Skeletal muscle tissue (tissue), 4 donors: ENCODE results near the gene COQ5. TPM values are rescaled to one million over a fixed set of nuclear protein-coding genes. Genes with fewer than 3 reads are reported as not detected.
"Not testable (repeated sequence)": the region's sequence is repeated elsewhere in the genome, so short reads cannot be mapped to it uniquely, and the experiment has no call there.

Source experiments
- H3K27ac ChIP-seq: one replicate; pipeline ENCODE4 v1.7.0; 2013; ENCODE audit warnings: mild to moderate bottlenecking, low read depth, low read length, inconsistent platforms
- H3K27me3 ChIP-seq, 3 donors: one replicate each; pipeline ENCODE4 v1.7.0; 2013; ENCODE audit warnings: low read length in 3 of 3; ENCODE audit not compliant: control insufficient read depth in 3 of 3, insufficient read depth in 3 of 3
- H3K36me3 ChIP-seq, 3 donors: one replicate each; pipeline ENCODE4 v1.7.0; 2013; ENCODE audit warnings: low read length in 3 of 3; ENCODE audit not compliant: control insufficient read depth in 3 of 3, insufficient read depth in 3 of 3
- H3K4me1 ChIP-seq, 3 donors: one replicate each; pipeline ENCODE4 v1.7.0; 2013; ENCODE audit warnings: low read length in 3 of 3, mild to moderate bottlenecking in 3 of 3; ENCODE audit not compliant: control insufficient read depth in 3 of 3, insufficient read depth in 3 of 3
- H3K4me3 ChIP-seq, 3 donors: one replicate each; pipeline ENCODE4 v1.7.0; 2013; ENCODE audit warnings: low read length in 3 of 3
- H3K9ac ChIP-seq, 3 donors: one replicate each; pipeline ENCODE4 v1.7.0; 2013; ENCODE audit warnings: low read length in 3 of 3, mild to moderate bottlenecking in 3 of 3, moderate library complexity in 2 of 3, low read depth in 1 of 3
- H3K9me3 ChIP-seq, 3 donors: one replicate each; pipeline ENCODE4 v1.7.0; 2013; ENCODE audit warnings: low read length in 3 of 3; ENCODE audit not compliant: control insufficient read depth in 3 of 3
- total RNA-seq: library from RNA; depleted of rRNA; stranded (reverse); fragments of >200 nt; gene quantifications from one replicate; pipeline ENCODE4 v1.2.3, GENCODE V29; 2014
- donor health status: Osteomylitis.

The COQ5 gene
- total RNA-seq, 1 donor from 2014 or later, result 29.7 TPM

DNA sequence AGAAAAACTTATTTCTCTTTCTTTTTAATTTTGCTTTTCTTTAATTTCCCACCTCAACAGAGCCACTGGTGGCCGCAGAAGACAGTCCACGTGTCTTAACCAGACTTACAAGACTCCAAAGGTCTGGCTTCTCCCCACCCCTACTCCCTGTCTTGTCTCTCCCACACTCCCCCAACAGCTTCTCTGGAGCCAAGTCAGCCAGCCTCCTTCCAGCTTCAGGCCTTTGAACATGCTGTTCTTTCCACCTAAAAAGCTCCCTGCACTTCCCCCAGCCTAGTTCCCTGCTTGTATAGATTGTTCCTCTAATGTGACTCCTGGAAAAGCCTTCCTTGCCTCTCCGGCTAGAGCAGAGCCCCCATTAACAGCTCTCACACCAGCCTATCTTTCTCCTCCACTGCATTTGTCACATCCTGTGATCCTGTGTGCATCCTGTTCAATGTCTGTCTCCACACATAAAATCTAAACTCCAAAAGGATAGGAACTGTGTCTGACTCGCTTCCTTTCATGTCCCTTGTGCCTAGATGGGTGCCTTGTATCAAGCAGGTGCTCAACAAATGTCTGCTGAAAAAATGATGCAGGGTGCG lies 40.8 kb downstream of the COQ5 start:
- no peak overlapping the region for H3K27ac ChIP-seq
- peaks cover 0 to 19% (median 3%) of the 10 kb centered on the region in 3 donors for H3K36me3 ChIP-seq
- no peaks in the 10 kb centered on the region for H3K9me3 ChIP-seq
- no peak overlapping the region for H3K9ac ChIP-seq
- no peak overlapping the region for H3K4me3 ChIP-seq
- H3K4me1 ChIP-seq, result peaks cover 4 to 11% (median 4%) of the 10 kb centered on the region in 3 donors
- H3K27me3 ChIP-seq, result no peaks in the 10 kb centered on the region

DNA sequence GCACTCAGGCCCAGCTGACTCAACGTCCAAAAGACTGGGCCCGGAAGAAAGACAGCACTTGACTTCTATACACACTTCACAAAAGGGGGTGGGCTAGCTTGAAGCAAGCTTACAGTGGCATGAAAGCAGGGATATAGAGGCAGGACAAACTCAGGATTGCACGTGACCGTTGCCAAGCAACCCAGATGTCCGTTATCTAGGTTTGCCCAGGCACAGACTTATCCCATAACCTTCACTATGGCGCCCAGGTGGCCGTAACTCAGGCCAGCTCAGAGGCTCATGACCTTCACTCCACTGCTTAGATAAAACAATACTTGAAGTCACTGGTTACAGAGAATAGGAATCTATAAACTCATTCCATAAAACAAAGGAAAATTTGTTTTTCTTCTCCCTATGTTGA lies 41.4 kb downstream of the COQ5 start:
- H3K4me3 ChIP-seq, result not testable (repeated sequence)

DNA sequence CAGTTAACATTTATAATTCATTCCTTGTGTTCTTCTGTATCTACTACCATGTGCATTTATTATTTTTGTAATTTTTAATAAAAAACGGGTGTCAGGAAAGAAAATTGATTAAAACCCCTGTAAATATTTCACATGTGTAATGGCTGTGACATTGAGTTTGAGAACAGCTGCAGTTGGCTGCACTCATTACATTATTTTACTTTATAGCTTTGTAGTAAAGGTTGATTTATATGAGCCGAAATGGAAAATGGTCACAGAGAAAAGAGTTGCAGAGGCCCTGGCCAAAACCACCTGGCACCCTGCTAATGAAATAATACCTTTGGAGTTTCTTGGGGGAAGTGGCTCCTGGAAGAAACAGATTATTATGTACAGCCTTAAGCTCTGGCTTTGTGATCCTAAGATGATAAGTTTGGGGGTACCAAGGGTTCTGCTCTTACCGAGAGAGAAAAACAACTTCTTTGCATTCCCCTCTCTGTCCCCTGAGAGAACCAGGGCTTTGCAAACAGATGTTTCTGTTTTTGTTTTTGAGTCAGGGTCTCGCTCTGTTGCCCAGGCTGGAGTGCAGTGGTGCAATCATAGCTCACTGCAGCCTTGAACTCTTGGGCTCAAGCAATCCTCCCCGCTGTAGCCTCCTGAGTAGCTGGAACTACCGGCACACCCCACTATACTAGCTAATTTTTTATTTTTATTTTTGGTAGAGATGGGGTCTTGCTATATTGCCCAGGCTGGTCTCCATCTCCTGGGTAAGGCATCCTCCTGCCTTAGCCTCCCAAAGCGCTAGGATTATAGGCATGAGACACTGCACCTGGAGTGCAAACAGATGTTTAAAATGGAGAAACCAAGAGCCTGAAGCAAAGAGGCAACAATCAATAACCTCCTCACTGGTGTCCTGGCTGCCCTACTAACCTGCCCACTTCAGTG lies 42.7 kb downstream of the COQ5 start:
- H3K27ac ChIP-seq, result no peak overlapping the region
- H3K4me3 ChIP-seq, result no peak overlapping the region
- H3K4me1 ChIP-seq, result peaks cover 0 to 5% (median 2%) of the 10 kb centered on the region in 3 donors
- peaks cover 0 to 18% (median 3%) of the 10 kb centered on the region in 3 donors for H3K36me3 ChIP-seq
- H3K9ac ChIP-seq, result no peak overlapping the region
- no peaks in the 10 kb centered on the region for H3K9me3 ChIP-seq
- no peaks in the 10 kb centered on the region for H3K27me3 ChIP-seq

More for the DNA sequence above, 41.4 kb downstream of the COQ5 start:
- H3K27me3 ChIP-seq, H3K9ac ChIP-seq, H3K27ac ChIP-seq, H3K9me3 ChIP-seq: not testable (repeated sequence)
- H3K4me1 ChIP-seq, result peaks cover 4 to 11% (median 4%) of the 10 kb centered on the region in 3 donors
- H3K36me3 ChIP-seq, result peaks cover 0 to 19% (median 3%) of the 10 kb centered on the region in 3 donors

DNA sequence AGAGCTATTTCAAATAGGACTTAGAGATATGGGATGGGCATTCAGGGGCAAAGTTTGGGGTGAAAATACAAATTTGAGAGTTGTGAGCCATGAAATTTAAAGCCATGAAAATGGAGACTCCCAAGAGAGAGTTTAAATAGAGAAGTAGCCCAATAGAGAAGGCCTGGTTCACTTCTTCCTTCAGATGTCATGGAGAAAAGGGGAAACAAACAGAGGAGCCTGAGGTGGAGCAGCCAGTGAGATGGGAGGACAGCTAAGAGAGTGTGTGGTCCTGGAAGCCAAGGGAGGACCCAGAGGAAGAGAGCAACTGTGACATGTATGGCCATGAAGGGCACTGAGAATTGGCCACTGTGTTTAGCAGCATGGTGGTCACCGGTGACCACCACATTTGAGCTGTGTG lies 45.3 kb downstream of the COQ5 start:
- H3K4me3 ChIP-seq, result no peak overlapping the region
- H3K4me1 ChIP-seq, result no peaks in the 10 kb centered on the region
- H3K27me3 ChIP-seq, result no peaks in the 10 kb centered on the region

DNA sequence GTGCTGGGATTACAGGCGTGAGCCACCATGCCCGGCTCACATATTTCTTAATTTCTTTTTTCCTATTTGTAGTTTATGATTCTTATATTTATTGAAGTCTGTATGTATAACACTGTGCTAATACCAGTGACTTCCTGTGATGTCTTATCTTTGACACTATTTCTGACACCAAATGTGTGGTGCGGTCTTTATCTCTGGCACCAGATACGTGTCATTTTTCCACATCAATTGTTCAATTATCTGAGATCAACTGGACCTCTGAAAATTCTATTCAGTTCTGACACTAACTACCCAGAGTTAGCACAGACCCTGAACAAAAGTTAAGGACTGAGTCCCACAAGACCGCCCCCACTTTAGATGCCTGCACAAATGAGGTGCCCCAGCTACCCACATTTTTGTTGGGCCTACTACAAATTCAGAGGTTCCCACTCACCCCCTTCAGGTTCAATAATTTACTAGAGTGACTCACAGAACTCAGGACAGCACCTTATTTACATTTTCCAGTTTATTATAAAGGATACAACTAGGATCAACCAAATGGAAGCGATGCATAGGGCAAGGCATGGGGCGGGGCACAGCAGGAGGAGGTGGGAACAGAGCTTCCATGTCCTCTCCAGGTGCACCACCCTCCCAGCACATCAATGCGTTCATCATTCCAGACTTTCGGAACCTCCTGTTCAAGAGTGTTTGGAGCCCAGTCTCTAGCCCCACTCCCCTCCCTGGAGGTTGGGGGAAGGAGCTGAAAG lies 47.8 kb downstream of the COQ5 start:
- H3K9ac ChIP-seq, result no peak overlapping the region
- H3K36me3 ChIP-seq, result peaks cover 0 to 4% (median 0%) of the 10 kb centered on the region in 3 donors
- no peaks in the 10 kb centered on the region for H3K27me3 ChIP-seq
- no peaks in the 10 kb centered on the region for H3K4me1 ChIP-seq
- H3K27ac ChIP-seq, result no peak overlapping the region
- H3K4me3 ChIP-seq, result no peak overlapping the region
- H3K9me3 ChIP-seq, result no peaks in the 10 kb centered on the region

More for the DNA sequence above, 45.3 kb downstream of the COQ5 start:
- Histone ChIP-seq H3K9ac (no peak overlapping the region), H3K36me3 (peaks cover 0 to 9% (median 0%) of the 10 kb centered on the region in 3 donors), H3K9me3 (no peaks in the 10 kb centered on the region), H3K27ac (no peak overlapping the region)

DNA sequence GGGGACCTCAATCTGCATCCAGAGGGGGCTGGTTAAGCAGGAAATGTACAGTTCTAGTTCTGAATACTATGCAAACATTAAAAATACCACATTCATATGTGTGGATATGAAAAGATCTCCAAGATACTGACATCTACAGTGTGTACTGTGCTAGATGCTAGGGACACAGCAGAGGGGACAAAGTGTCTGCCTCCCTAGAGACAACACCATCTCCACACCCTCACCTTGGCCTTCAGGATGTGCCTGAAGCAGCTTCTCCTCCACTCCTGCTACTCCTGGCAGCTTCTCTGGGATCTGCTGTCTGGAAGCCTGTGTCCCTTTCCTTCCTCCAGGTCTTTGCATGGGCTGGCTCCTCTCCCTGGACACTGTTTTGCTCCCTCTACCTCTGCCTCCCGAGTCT lies 48.7 kb downstream of the COQ5 start:
- H3K9ac ChIP-seq, result no peak overlapping the region
- H3K27me3 ChIP-seq, result no peaks in the 10 kb centered on the region
- no peaks in the 10 kb centered on the region for H3K9me3 ChIP-seq
- H3K36me3 ChIP-seq, result peaks cover 0 to 4% (median 0%) of the 10 kb centered on the region in 3 donors
- H3K4me1 ChIP-seq, result no peaks in the 10 kb centered on the region
- no peak overlapping the region for H3K4me3 ChIP-seq
- H3K27ac ChIP-seq, result no peak overlapping the region

DNA sequence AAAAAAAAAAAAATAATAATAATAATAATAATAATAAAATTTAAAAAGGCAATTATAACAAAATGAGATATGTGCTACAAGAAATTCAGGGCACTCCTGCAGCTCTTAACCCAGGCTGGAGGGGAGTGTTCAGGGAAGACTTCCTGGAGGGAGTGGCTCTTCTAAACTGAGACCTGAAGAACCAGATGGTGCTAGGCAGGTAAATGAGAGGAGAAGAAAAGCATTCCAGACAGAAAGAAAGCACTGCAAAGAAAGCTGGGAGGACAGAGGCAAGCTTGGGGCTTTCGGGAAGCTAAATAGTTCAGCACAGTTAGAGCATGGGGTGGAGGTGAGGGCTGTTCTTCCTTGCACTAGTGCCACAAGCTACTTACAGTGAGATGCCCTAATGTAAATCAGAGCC lies 49.5 kb downstream of the COQ5 start:
- no peak overlapping the region for H3K27ac ChIP-seq
- no peaks in the 10 kb centered on the region for H3K4me1 ChIP-seq
- no peaks in the 10 kb centered on the region for H3K27me3 ChIP-seq
- peaks cover 0 to 4% (median 0%) of the 10 kb centered on the region in 3 donors for H3K36me3 ChIP-seq
- no peaks in the 10 kb centered on the region for H3K9me3 ChIP-seq
- no peak overlapping the region for H3K9ac ChIP-seq
- no peak overlapping the region for H3K4me3 ChIP-seq

DNA sequence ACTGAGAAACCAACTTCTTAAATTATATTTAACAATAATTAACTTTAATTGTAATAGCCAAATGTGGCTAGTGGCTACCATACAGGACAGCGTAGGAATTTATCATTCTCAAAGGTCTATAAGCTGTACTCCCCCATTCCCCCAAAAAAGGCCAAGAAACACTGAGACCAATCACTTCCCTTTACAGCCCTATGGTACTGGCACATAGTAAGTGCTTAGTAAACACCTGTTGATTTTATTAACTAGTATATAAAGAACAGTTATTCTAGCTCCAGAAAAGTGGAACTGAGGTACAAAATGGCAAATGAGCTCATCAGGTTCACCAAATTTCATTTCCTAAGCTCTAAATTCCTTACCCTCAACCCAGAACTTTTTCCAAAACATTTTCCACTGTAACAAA lies 53.3 kb downstream of the COQ5 start:
- Histone ChIP-seq H3K27ac (no peak overlapping the region), H3K9me3 (no peaks in the 10 kb centered on the region), H3K4me1 (no peaks in the 10 kb centered on the region), H3K27me3 (no peaks in the 10 kb centered on the region), H3K4me3 (no peak overlapping the region), H3K9ac (no peak overlapping the region), H3K36me3 (no peaks in the 10 kb centered on the region)

DNA sequence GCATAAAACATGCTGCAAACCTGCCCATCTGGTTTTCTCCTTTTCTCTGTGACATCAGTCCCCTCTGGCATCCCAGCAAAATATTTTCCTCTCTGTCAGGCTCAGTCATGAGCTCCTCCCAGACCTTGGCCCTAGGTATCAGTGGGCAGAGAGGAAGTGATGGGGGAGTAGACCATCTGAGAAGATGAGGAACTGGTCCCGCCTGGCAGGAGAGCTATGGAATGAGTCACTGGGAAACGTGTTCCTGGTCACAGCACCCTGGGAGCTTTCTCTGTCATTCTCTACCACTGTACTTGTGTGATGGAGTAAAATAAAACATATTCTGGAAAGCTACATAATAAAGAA lies 54.4 kb downstream of the COQ5 start:
- Histone ChIP-seq H3K27me3 (no peaks in the 10 kb centered on the region), H3K4me3 (no peak overlapping the region), H3K9ac (no peak overlapping the region), H3K9me3 (no peaks in the 10 kb centered on the region), H3K36me3 (no peaks in the 10 kb centered on the region), H3K4me1 (peaks cover 5 to 6% (median 6%) of the 10 kb centered on the region in 3 donors), H3K27ac (no peak overlapping the region)
